GM12864 (cell line): ENCODE results near the gene STRN3.

Experiments
- DNase-seq: peaks from one replicate; pipeline ENCODE4 v3.0.0-alpha.2; 2011; ENCODE audit warnings: low read depth
- H3K4me3 ChIP-seq: 2 replicates; pipeline ENCODE4 v1.5.1; 2011; ENCODE audit warnings: mild to moderate bottlenecking, low read depth, low read length, control low read depth
- CTCF ChIP-seq: IDR thresholded peaks from 2 replicates; pipeline ENCODE4 v1.5.1; 2011; ENCODE audit warnings: low read depth, mild to moderate bottlenecking, moderate library complexity, low read length, control low read depth, inconsistent platforms; ENCODE audit errors: missing control alignments

Gene STRN3

GRCh38 chr14:30874999-30875787 lies 151.0 kb downstream of the STRN3 start:
- no peak for DNase-seq
- peak overlapping the region; percentile 52 for H3K4me3 ChIP-seq
- TF ChIP-seq CTCF: no peak

GRCh38 chr14:30874120-30874998 lies 151.8 kb downstream of the STRN3 start, which contains the start of gene COCH:
Gene COCH, plus strand, starts transcription at chr14:30874559. Its CDS starts 380 bp downstream, at chr14:30874939.
- peak within 1 kb of the TSS; percentile 52 for H3K4me3 ChIP-seq
- TF ChIP-seq CTCF: peak; percentile 46
- no peak for DNase-seq

GRCh38 chr14:30873308-30874119 lies 152.7 kb downstream of the STRN3 start:
- DNase-seq: no peak
- H3K4me3 ChIP-seq: peak overlapping the region; percentile 52
- TF ChIP-seq CTCF: no peak

GRCh38 chr14:30872602-30873001 lies 153.6 kb downstream of the STRN3 start:
- DNase-seq: no peak
- no peak overlapping the region for H3K4me3 ChIP-seq
- TF ChIP-seq CTCF: no peak

- H3K4me3 ChIP-seq: no peak overlapping the region
- DNase-seq: no peak
- no peak for TF ChIP-seq CTCF
These were observed 156.5 kb downstream of the STRN3 start for GRCh38 chr14:30869551-30870155.

- H3K4me3 ChIP-seq: no peak overlapping the region
- no peak for TF ChIP-seq CTCF
- DNase-seq: no peak
These were observed 157.4 kb downstream of the STRN3 start for GRCh38 chr14:30868736-30869135.
